Measurements from ENCODE around the gene MCM10.

GRCh38 chr10:13165177-13165576 lies 3.8 kb downstream of the MCM10 start:
- TF ChIP-seq CTCF (conservative IDR thresholded peaks at IDR 0.05; ENCODE audit: low read depth, low read length) (no peak), USF2 (IDR thresholded peaks at IDR 0.05; ENCODE audit: low read depth, low read length) (no peak), RFX5 (IDR thresholded peaks at IDR 0.05; ENCODE audit: low read depth, low read length) (no peak), POLR2A (IDR thresholded peaks at IDR 0.05; ENCODE audit: low read depth, low read length) (no peak), ELK1 (IDR thresholded peaks at IDR 0.05; ENCODE audit: borderline replicate concordance, low read depth, low read length) (no peak), CEBPB (IDR thresholded peaks at IDR 0.05; ENCODE audit: low read depth, low read length) (no peak), BHLHE40 (IDR thresholded peaks at IDR 0.05; ENCODE audit: low read depth, low read length) (no peak), SMC3 (IDR thresholded peaks at IDR 0.05; ENCODE audit: low read depth, low read length) (no peak), MAZ (IDR thresholded peaks at IDR 0.05; ENCODE audit: borderline replicate concordance, low read depth, low read length) (no peak), FOS (IDR thresholded peaks at IDR 0.05; ENCODE audit: low read depth, low read length) (no peak)

Data from IMR-90 (cell line).